Left lung (tissue), 10 donors: ENCODE results near the gene RAB24. TPM values are rescaled to one million over a fixed set of nuclear protein-coding genes. Genes with fewer than 3 reads are reported as not detected.
A peak's percentile ranks its signal among the peaks of the same experiment; 100 is the strongest.
"Not testable (repeated sequence)": the region's sequence is repeated elsewhere in the genome, so short reads cannot be mapped to it uniquely, and the experiment has no call there.

Experiments
- ATAC-seq: fragments of 200-7000 bp; cut with Tn5 transposase; one replicate; pipeline ENCODE4 v1.9.1; 2020; ENCODE audit warnings: moderate library complexity
- DNase-seq, 4 donors: peaks; one replicate each; pipeline ENCODE4 v3.0.0-alpha.2; 2013 to 2020
- H3K27ac ChIP-seq, 2 donors: fragments of 200-600 bp; sonication (generic) in 1 of 2; one replicate each; pipeline versions ENCODE4 v1.5.0 to v1.8.0; 2020 to 2021
- H3K27me3 ChIP-seq, 2 donors: fragments of 200-600 bp; sonication (generic) in 1 of 2; one replicate each; pipeline versions ENCODE4 v1.5.0 to v1.8.0; 2020 to 2021
- H3K36me3 ChIP-seq, 2 donors: fragments of 200-600 bp; sonication (generic) in 1 of 2; one replicate each; pipeline versions ENCODE4 v1.5.0 to v1.8.0; 2020 to 2021
- H3K4me1 ChIP-seq, 2 donors: fragments of 200-600 bp; one replicate each; pipeline ENCODE4 v1.8.0; 2021
- H3K4me3 ChIP-seq, 2 donors: fragments of 200-600 bp; sonication (generic) in 1 of 2; one replicate each; pipeline versions ENCODE4 v1.5.0 to v1.8.0; 2020 to 2021; ENCODE audit warnings: mild to moderate bottlenecking in 1 of 2
- H3K9me3 ChIP-seq, 2 donors: fragments of 200-600 bp; sonication (generic) in 1 of 2; one replicate each; pipeline versions ENCODE4 v1.5.0 to v1.8.0; 2020 to 2021
- CTCF ChIP-seq, 2 donors: fragments of 200-600 bp; sonication (generic) in 1 of 2; IDR thresholded peaks; one replicate each; pipeline versions ENCODE4 v1.5.0 to v1.8.0; 2021; ENCODE audit warnings: antibody characterized with exemption in 2 of 2
- intact Hi-C, 2 donors: fragments of 100-400 bp; cut with DNase I; formaldehyde crosslinking; loops; one replicate each; pipeline versions ENCODE4 v1.11.2 to v1.14.2; 2022
- polyA plus RNA-seq, 6 donors: library from polyadenylated mRNA; unstranded; fragments of 120-200 nt; gene quantifications; one replicate each; pipeline ENCODE4 v1.2.1, GENCODE V29; 2013; ENCODE audit not compliant: insufficient read length in 6 of 6
- total RNA-seq, 2 donors: library from RNA; stranded (reverse); fragmentation: NEBNext Ultra II Directional; extraction: Animal tissue kit (Norgen Biotek cat#: 25700); gene quantifications; one replicate each; pipeline ENCODE4 v1.2.1, GENCODE V29; 2021
- donor health status: DM: no; HTN: yes; CAD: no.
- donor health status: DM: no; HTN: no; CAD: no.

The RAB24 gene
- total and polyA plus RNA-seq, 8 donors = 24.2 to 39.7 (median 29.6) TPM

- TF ChIP-seq CTCF (IDR thresholded peaks at IDR 0.05) = no peak
- Histone ChIP-seq H3K27ac (peak overlapping the region in 1 of 2 donors; percentile 89), H3K9me3 (no peaks in the 10 kb centered on the region), H3K4me1 (peaks cover 25 to 87% of the 10 kb centered on the region in 2 donors), H3K4me3 (peak overlapping the region in 1 of 2 donors; percentile 99), H3K36me3 (peaks cover 0 to 31% of the 10 kb centered on the region in 2 donors), H3K27me3 (no peaks in the 10 kb centered on the region)
- DNase-seq = peak in 1 of 4 donors; percentile 87
- intact Hi-C loops = no loop called here
- ATAC-seq = no peak
These were observed 4.2 kb upstream of the RAB24 start for GRCh38 chr5:177307544-177308363.

- H3K27me3 ChIP-seq = no peaks in the 10 kb centered on the region
- intact Hi-C loops = no loop called here
- H3K9me3 ChIP-seq = no peaks in the 10 kb centered on the region
- H3K4me3 ChIP-seq = peak overlapping the region in 1 of 2 donors; percentile 99
- H3K27ac ChIP-seq = peak overlapping the region in 1 of 2 donors; percentile 89
- ATAC-seq (peak; percentile 1), DNase-seq (peak in 1 of 4 donors; percentile 85)
- H3K4me1 ChIP-seq = peaks cover 30 to 87% of the 10 kb centered on the region in 2 donors
- TF ChIP-seq CTCF (IDR thresholded peaks at IDR 0.05) = peak in 1 of 2 donors; percentile 32
- H3K36me3 ChIP-seq = peaks cover 0 to 33% of the 10 kb centered on the region in 2 donors
These were observed 3.4 kb upstream of the RAB24 start for GRCh38 chr5:177306674-177307543.

- ATAC-seq, DNase-seq, H3K27me3 ChIP-seq, intact Hi-C loops, H3K9me3 ChIP-seq: not testable (repeated sequence)
- Histone ChIP-seq H3K4me1 (peaks cover 34 to 87% of the 10 kb centered on the region in 2 donors), H3K27ac (peak overlapping the region in 1 of 2 donors; percentile 89), H3K36me3 (peaks cover 0 to 40% of the 10 kb centered on the region in 2 donors), H3K4me3 (peak overlapping the region in 1 of 2 donors; percentile 99)
These were observed 2.7 kb upstream of the RAB24 start for GRCh38 chr5:177306103-177306640.

- Histone ChIP-seq H3K4me3 (peak overlapping the region; percentile 92 to 99), H3K36me3 (peaks cover 0 to 42% of the 10 kb centered on the region in 2 donors), H3K4me1 (peaks cover 39 to 87% of the 10 kb centered on the region in 2 donors), H3K27ac (peak overlapping the region in 1 of 2 donors; percentile 89), H3K27me3 (no peaks in the 10 kb centered on the region), H3K9me3 (no peaks in the 10 kb centered on the region)
- no peak for ATAC-seq
- no peak for DNase-seq
- intact Hi-C loops = no loop called here
- TF ChIP-seq CTCF (IDR thresholded peaks at IDR 0.05) = no peak
These were observed 1.0 kb upstream of the RAB24 start for GRCh38 chr5:177304392-177305119.

- intact Hi-C loops = no loop called here
- DNase-seq (no peak), ATAC-seq (no peak)
- Histone ChIP-seq H3K36me3 (peaks cover 0 to 42% of the 10 kb centered on the region in 2 donors), H3K27me3 (no peaks in the 10 kb centered on the region), H3K27ac (peak overlapping the region; percentile 76 to 89), H3K4me3 (peak overlapping the region; percentile 92 to 99), H3K9me3 (no peaks in the 10 kb centered on the region), H3K4me1 (peaks cover 39 to 87% of the 10 kb centered on the region in 2 donors)
- no peak for TF ChIP-seq CTCF (IDR thresholded peaks at IDR 0.05)
These were observed 439 bp upstream of the RAB24 start for GRCh38 chr5:177303925-177304391.
